ENCODE results near the gene P2RX6.

- TF ChIP-seq, protein P1, sequence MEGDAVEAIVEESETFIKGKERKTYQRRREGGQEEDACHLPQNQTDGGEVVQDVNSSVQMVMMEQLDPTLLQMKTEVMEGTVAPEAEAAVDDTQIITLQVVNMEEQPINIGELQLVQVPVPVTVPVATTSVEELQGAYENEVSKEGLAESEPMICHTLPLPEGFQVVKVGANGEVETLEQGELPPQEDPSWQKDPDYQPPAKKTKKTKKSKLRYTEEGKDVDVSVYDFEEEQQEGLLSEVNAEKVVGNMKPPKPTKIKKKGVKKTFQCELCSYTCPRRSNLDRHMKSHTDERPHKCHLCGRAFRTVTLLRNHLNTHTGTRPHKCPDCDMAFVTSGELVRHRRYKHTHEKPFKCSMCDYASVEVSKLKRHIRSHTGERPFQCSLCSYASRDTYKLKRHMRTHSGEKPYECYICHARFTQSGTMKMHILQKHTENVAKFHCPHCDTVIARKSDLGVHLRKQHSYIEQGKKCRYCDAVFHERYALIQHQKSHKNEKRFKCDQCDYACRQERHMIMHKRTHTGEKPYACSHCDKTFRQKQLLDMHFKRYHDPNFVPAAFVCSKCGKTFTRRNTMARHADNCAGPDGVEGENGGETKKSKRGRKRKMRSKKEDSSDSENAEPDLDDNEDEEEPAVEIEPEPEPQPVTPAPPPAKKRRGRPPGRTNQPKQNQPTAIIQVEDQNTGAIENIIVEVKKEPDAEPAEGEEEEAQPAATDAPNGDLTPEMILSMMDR (conservative IDR thresholded peaks at IDR 0.05; ENCODE audit: low read depth, low read length): no peak
- TF ChIP-seq RCOR1 (IDR thresholded peaks at IDR 0.05; ENCODE audit: insufficient replicate concordance, low read length): no peak
- no peak for TF ChIP-seq RFX5 (IDR thresholded peaks at IDR 0.05; ENCODE audit: low read depth, low read length)
- TF ChIP-seq MXI1 (IDR thresholded peaks at IDR 0.05; ENCODE audit: borderline replicate concordance, low read depth, low read length): no peak
- TF ChIP-seq POLR2A (IDR thresholded peaks at IDR 0.05; ENCODE audit: low read depth, low read length): no peak
- no peak for TF ChIP-seq FOS (IDR thresholded peaks at IDR 0.05; ENCODE audit: low read depth, low read length)
Measured at GRCh38 chr22:21012446-21013407, 2.2 kb upstream of the P2RX6 start.
